ENCODE data around the gene CD79A.

DNA sequence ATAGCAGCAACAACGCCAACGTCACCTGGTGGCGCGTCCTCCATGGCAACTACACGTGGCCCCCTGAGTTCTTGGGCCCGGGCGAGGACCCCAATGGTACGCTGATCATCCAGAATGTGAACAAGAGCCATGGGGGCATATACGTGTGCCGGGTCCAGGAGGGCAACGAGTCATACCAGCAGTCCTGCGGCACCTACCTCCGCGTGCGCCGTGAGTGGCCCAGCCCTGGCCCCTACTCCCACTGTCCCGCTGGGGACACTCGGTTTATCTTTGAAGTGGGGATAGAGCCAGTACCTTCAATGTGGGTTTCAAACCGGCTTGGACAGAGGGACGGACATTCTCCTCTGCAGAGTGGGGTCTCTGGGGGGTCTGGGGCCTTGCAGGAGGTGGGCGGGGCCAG, 2.0 kb downstream of the CD79A start:
- no peak for TF ChIP-seq POLR2AphosphoS5 (IDR thresholded peaks at IDR 0.05; ENCODE audit: low read depth, low read length)
- TF ChIP-seq TAF1 (IDR thresholded peaks at IDR 0.05; ENCODE audit: borderline replicate concordance, insufficient read depth, low read length), result no peak
- TF ChIP-seq, protein P1, sequence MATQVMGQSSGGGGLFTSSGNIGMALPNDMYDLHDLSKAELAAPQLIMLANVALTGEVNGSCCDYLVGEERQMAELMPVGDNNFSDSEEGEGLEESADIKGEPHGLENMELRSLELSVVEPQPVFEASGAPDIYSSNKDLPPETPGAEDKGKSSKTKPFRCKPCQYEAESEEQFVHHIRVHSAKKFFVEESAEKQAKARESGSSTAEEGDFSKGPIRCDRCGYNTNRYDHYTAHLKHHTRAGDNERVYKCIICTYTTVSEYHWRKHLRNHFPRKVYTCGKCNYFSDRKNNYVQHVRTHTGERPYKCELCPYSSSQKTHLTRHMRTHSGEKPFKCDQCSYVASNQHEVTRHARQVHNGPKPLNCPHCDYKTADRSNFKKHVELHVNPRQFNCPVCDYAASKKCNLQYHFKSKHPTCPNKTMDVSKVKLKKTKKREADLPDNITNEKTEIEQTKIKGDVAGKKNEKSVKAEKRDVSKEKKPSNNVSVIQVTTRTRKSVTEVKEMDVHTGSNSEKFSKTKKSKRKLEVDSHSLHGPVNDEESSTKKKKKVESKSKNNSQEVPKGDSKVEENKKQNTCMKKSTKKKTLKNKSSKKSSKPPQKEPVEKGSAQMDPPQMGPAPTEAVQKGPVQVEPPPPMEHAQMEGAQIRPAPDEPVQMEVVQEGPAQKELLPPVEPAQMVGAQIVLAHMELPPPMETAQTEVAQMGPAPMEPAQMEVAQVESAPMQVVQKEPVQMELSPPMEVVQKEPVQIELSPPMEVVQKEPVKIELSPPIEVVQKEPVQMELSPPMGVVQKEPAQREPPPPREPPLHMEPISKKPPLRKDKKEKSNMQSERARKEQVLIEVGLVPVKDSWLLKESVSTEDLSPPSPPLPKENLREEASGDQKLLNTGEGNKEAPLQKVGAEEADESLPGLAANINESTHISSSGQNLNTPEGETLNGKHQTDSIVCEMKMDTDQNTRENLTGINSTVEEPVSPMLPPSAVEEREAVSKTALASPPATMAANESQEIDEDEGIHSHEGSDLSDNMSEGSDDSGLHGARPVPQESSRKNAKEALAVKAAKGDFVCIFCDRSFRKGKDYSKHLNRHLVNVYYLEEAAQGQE (IDR thresholded peaks at IDR 0.05; ENCODE audit: insufficient read depth in 1 of 2, low read depth in 2 of 2, low read length in 2 of 2), result no peak
- no peak for TF ChIP-seq SIN3A (IDR thresholded peaks at IDR 0.05; ENCODE audit: borderline replicate concordance, insufficient read depth, low read length)

All from PFSK-1 (cell line).